KMS-11 (cell line): ENCODE measurements around the gene CPT2.

Source experiments
- H2AFZ ChIP-seq: fragments of 200-600 bp; sonication (generic); 2 replicates; pipeline ENCODE4 v1.6.1; 2016; ENCODE audit warnings: antibody characterized with exemption, mixed run types, low read depth
- H3K27ac ChIP-seq: fragments of 200-600 bp; sonication (generic); 2 replicates; pipeline ENCODE4 v1.6.1; 2016; ENCODE audit warnings: mild to moderate bottlenecking, mixed run types
- H3K27me3 ChIP-seq: fragments of 200-600 bp; sonication (generic); 2 replicates; pipeline ENCODE4 v1.6.1; 2017; ENCODE audit warnings: mild to moderate bottlenecking, low read depth, mixed run types, moderate library complexity; ENCODE audit not compliant: insufficient read depth
- H3K36me3 ChIP-seq: fragments of 200-600 bp; sonication (generic); 2 replicates; pipeline ENCODE4 v1.6.1; 2017; ENCODE audit warnings: mild to moderate bottlenecking, mixed run types; ENCODE audit not compliant: insufficient read depth
- H3K4me1 ChIP-seq: fragments of 200-600 bp; sonication (generic); 2 replicates; pipeline ENCODE4 v1.6.1; 2016; ENCODE audit warnings: mild to moderate bottlenecking, low read depth, mixed run types; ENCODE audit not compliant: poor library complexity, severe bottlenecking
- H3K4me2 ChIP-seq: fragments of 200-600 bp; sonication (generic); 2 replicates; pipeline ENCODE4 v1.7.0; 2016; ENCODE audit warnings: mild to moderate bottlenecking, mixed run types
- H3K4me3 ChIP-seq: fragments of 200-600 bp; sonication (generic); IDR thresholded peaks from 2 replicates; pipeline ENCODE4 v1.6.1; 2017; ENCODE audit warnings: low read depth, low read length, mixed read lengths; ENCODE audit not compliant: insufficient read depth
- H3K79me2 ChIP-seq: fragments of 200-600 bp; sonication (generic); 2 replicates; pipeline ENCODE4 v1.6.1; 2016; ENCODE audit warnings: low read depth, mixed run types; ENCODE audit not compliant: insufficient read depth
- H3K9ac ChIP-seq: fragments of 200-600 bp; sonication (generic); 2 replicates; pipeline ENCODE4 v1.6.1; 2016; ENCODE audit warnings: mild to moderate bottlenecking, mixed run types
- H4K20me1 ChIP-seq: fragments of 200-600 bp; sonication (generic); 2 replicates; pipeline ENCODE4 v1.6.1; 2016; ENCODE audit warnings: mild to moderate bottlenecking, mixed run types; ENCODE audit not compliant: insufficient read depth
- TF ChIP-seq, protein P1 (sequence below): fragments of 200-600 bp; sonication (generic); conservative IDR thresholded peaks from 2 replicates; pipeline ENCODE4 v1.6.1; 2017; ENCODE audit warnings: low read depth, mild to moderate bottlenecking, antibody characterized with exemption, low read length, moderate library complexity, mixed read lengths

The CPT2 gene

DNA sequence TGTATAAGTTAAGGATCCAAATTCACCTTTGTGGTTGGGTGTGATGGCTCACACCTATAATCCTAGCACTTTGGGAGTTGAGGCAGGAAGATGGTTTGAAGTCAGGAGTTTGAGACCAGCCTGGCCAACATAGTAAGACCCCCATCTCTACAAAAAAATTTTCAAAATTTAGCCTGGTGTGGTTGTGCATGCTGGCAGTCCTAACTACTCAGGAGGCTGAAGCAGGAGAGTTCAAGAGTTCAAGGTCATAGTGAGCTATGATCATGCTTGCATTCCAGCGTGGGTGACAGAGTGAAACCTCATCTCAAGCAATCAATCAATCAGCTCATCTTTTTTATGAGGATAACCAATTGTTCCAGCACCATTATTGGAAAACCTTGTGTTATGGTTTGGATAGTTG, 37.7 kb upstream of the CPT2 start:
- Histone ChIP-seq H2AFZ (no peak overlapping the region), H4K20me1 (no peaks in the 10 kb centered on the region), H3K9ac (no peak overlapping the region), H3K4me1 (no peaks in the 10 kb centered on the region), H3K4me3 (no peak overlapping the region), H3K36me3 (no peaks in the 10 kb centered on the region), H3K27ac (no peak overlapping the region), H3K4me2 (no peak overlapping the region), H3K79me2 (no peaks in the 10 kb centered on the region), H3K27me3 (no peaks in the 10 kb centered on the region)
- TF ChIP-seq, protein P1, sequence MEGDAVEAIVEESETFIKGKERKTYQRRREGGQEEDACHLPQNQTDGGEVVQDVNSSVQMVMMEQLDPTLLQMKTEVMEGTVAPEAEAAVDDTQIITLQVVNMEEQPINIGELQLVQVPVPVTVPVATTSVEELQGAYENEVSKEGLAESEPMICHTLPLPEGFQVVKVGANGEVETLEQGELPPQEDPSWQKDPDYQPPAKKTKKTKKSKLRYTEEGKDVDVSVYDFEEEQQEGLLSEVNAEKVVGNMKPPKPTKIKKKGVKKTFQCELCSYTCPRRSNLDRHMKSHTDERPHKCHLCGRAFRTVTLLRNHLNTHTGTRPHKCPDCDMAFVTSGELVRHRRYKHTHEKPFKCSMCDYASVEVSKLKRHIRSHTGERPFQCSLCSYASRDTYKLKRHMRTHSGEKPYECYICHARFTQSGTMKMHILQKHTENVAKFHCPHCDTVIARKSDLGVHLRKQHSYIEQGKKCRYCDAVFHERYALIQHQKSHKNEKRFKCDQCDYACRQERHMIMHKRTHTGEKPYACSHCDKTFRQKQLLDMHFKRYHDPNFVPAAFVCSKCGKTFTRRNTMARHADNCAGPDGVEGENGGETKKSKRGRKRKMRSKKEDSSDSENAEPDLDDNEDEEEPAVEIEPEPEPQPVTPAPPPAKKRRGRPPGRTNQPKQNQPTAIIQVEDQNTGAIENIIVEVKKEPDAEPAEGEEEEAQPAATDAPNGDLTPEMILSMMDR: no peak

- no peak overlapping the region for H3K9ac ChIP-seq
- H3K4me1 ChIP-seq: no peaks in the 10 kb centered on the region
- H2AFZ ChIP-seq: no peak overlapping the region
- H3K79me2 ChIP-seq: no peaks in the 10 kb centered on the region
- H4K20me1 ChIP-seq: no peaks in the 10 kb centered on the region
- TF ChIP-seq, protein P1: no peak
- no peaks in the 10 kb centered on the region for H3K27me3 ChIP-seq
- H3K4me2 ChIP-seq: no peak overlapping the region
- H3K36me3 ChIP-seq: no peaks in the 10 kb centered on the region
- no peak overlapping the region for H3K27ac ChIP-seq
- H3K4me3 ChIP-seq: no peak overlapping the region
These were observed 35.7 kb upstream of the CPT2 start for GRCh38 chr1:53160924-53161378.

- Histone ChIP-seq H3K27me3 (no peaks in the 10 kb centered on the region), H3K4me3 (no peak overlapping the region), H3K4me2 (no peak overlapping the region), H3K27ac (no peak overlapping the region), H3K4me1 (no peaks in the 10 kb centered on the region), H3K9ac (no peak overlapping the region), H2AFZ (no peak overlapping the region), H3K36me3 (no peaks in the 10 kb centered on the region), H3K79me2 (no peaks in the 10 kb centered on the region), H4K20me1 (no peaks in the 10 kb centered on the region)
- TF ChIP-seq, protein P1: no peak
These were observed 34.0 kb upstream of the CPT2 start for GRCh38 chr1:53162621-53163020.

DNA sequence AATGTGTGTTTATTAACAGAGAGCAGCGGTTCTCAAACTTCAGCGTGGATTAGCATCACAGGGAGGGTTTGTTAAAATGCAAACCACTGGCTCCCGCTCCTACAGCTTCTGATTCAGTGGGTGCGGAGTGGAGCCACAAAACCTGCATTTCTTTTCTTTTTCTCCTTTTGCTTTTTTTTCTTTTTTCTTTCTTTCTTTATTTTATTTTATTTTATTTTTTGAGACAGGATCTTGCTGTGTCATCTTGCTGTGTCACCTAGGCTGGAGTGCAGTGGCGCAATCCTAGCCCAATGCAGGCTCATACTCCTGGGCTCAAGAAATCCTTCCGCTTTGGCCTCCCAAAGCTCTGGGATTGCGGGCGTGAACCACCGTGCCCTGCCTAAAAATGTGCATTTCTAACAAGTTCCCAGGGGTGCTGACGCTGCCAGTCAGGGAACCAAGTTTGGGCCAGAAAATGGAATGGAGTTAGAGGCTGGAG, 33.3 kb upstream of the CPT2 start:
- no peak overlapping the region for H3K27ac ChIP-seq
- no peak overlapping the region for H3K9ac ChIP-seq
- TF ChIP-seq, protein P1: no peak
- no peaks in the 10 kb centered on the region for H3K27me3 ChIP-seq
- no peaks in the 10 kb centered on the region for H3K36me3 ChIP-seq
- no peaks in the 10 kb centered on the region for H3K79me2 ChIP-seq
- no peak overlapping the region for H3K4me3 ChIP-seq
- no peak overlapping the region for H2AFZ ChIP-seq
- no peaks in the 10 kb centered on the region for H4K20me1 ChIP-seq
- H3K4me1 ChIP-seq: no peaks in the 10 kb centered on the region
- no peak overlapping the region for H3K4me2 ChIP-seq
